GM23338 (cell line): ENCODE data around the gene PLS3. TPM values are rescaled to one million over a fixed set of nuclear protein-coding genes. Genes with fewer than 3 reads are reported as not detected.

Experiments
- ATAC-seq: fragments of 200-7000 bp; cut with Tn5 transposase; 3 replicates; pipeline ENCODE4 v1.9.1; 2020
- DNase-seq: peaks from one replicate; pipeline ENCODE4 v3.0.0-alpha.2; 2015; ENCODE audit warnings: low spot score
- H2AFZ ChIP-seq: fragments of 200-600 bp; sonication (generic); 2 replicates; pipeline ENCODE4 v1.8.0; 2016; ENCODE audit warnings: antibody characterized with exemption, mild to moderate bottlenecking, moderate library complexity
- H3F3A ChIP-seq: fragments of 200-600 bp; sonication (generic); replicated peaks from 2 replicates; pipeline ENCODE4 v1.8.0; 2017; ENCODE audit warnings: antibody characterized with exemption, mixed run types, low read depth
- H3K27ac ChIP-seq: fragments of 200-600 bp; sonication (generic); 2 replicates; pipeline ENCODE4 v1.6.1; 2016; ENCODE audit warnings: low read depth
- H3K27me3 ChIP-seq: fragments of 200-600 bp; sonication (generic); 2 replicates; pipeline ENCODE4 v1.8.0; 2016; ENCODE audit warnings: mild to moderate bottlenecking, mixed run types, moderate library complexity; ENCODE audit not compliant: insufficient read depth
- H3K36me3 ChIP-seq: fragments of 200-600 bp; sonication (generic); 2 replicates; pipeline ENCODE4 v1.8.0; 2016; ENCODE audit warnings: mild to moderate bottlenecking; ENCODE audit not compliant: insufficient read depth
- H3K4me1 ChIP-seq: fragments of 200-600 bp; sonication (generic); 2 replicates; pipeline ENCODE4 v1.8.0; 2016; ENCODE audit warnings: mild to moderate bottlenecking, moderate library complexity; ENCODE audit not compliant: insufficient read depth
- H3K4me2 ChIP-seq: fragments of 200-600 bp; sonication (generic); 2 replicates; pipeline ENCODE4 v1.7.1; 2017; ENCODE audit warnings: mixed run types
- H3K4me3 ChIP-seq: fragments of 200-600 bp; sonication (generic); 2 replicates; pipeline ENCODE4 v1.6.1; 2016; ENCODE audit warnings: mixed run types
- H3K79me2 ChIP-seq: fragments of 200-600 bp; sonication (generic); replicated peaks from 2 replicates; pipeline ENCODE4 v1.8.0; 2017; ENCODE audit warnings: mild to moderate bottlenecking; ENCODE audit not compliant: insufficient read depth
- H3K9me2 ChIP-seq: fragments of 200-600 bp; sonication (generic); 2 replicates; pipeline ENCODE4 v1.8.0; 2017; ENCODE audit not compliant: insufficient read depth
- H4K20me1 ChIP-seq: fragments of 200-600 bp; sonication (generic); replicated peaks from 2 replicates; pipeline ENCODE4 v1.8.0; 2017; ENCODE audit warnings: mild to moderate bottlenecking; ENCODE audit not compliant: insufficient read depth
- H3K27ac Mint-ChIP-seq: 2 replicates; pipeline ENCODE4 v1.8.0; 2020; ENCODE audit warnings: inconsistent platforms, mild to moderate bottlenecking, moderate library complexity, mixed read lengths
- H3K27me3 Mint-ChIP-seq: 3 replicates; pipeline ENCODE4 v1.8.0; 2022; ENCODE audit warnings: low read depth, mild to moderate bottlenecking, moderate library complexity, mixed read lengths, inconsistent platforms; ENCODE audit not compliant: insufficient read depth, poor library complexity
- H3K36me3 Mint-ChIP-seq: 3 replicates; pipeline ENCODE4 v1.8.0; 2021; ENCODE audit warnings: low read depth, mild to moderate bottlenecking, inconsistent platforms, moderate library complexity, mixed read lengths
- H3K4me1 Mint-ChIP-seq: 3 replicates; pipeline ENCODE4 v1.8.0; 2020; ENCODE audit warnings: mild to moderate bottlenecking, inconsistent platforms, mixed read lengths
- H3K4me3 Mint-ChIP-seq: 3 replicates; pipeline ENCODE4 v1.8.0; 2021; ENCODE audit warnings: moderate library complexity, mild to moderate bottlenecking, inconsistent platforms, mixed read lengths
- H3K9me3 Mint-ChIP-seq: 3 replicates; pipeline ENCODE4 v1.8.0; 2020; ENCODE audit warnings: moderate library complexity, mild to moderate bottlenecking, inconsistent platforms, mixed read lengths
- EZH2 ChIP-seq: fragments of 200-600 bp; sonication (generic); IDR thresholded peaks from one replicate; pipeline ENCODE4 v1.8.0; 2017; ENCODE audit warnings: antibody characterized with exemption, mild to moderate bottlenecking, low read depth; ENCODE audit not compliant: unreplicated experiment
- EZH2phosphoT487 ChIP-seq: fragments of 200-600 bp; sonication (generic); IDR thresholded peaks from one replicate; pipeline ENCODE4 v1.8.1; 2018; ENCODE audit warnings: antibody characterized with exemption; ENCODE audit not compliant: unreplicated experiment
- POLR2AphosphoS5 ChIP-seq: IDR thresholded peaks from 2 replicates; pipeline ENCODE4 v1.6.1; 2016; ENCODE audit warnings: antibody characterized with exemption, low read depth
- ZNF114 ChIP-seq: fragments of 250-450 bp; sonication (Bioruptor Pico); IDR thresholded peaks from 2 replicates; pipeline ENCODE4 v1.5.0; 2020; ENCODE audit warnings: mild to moderate bottlenecking, moderate library complexity
- ZNF331 ChIP-seq: fragments of 250-450 bp; sonication (Bioruptor Pico); IDR thresholded peaks from 2 replicates; pipeline ENCODE4 v1.5.0; 2020; ENCODE audit warnings: low read depth, mild to moderate bottlenecking, moderate library complexity
- polyA plus RNA-seq: library from polyadenylated mRNA; unstranded; fragments of >200 nt; fragmentation: Nextera tagmentation; extraction: Ambion mirVana; gene quantifications from 2 replicates; pipeline ENCODE4 v1.2.1, GENCODE V29; 2016
- total RNA-seq: library from RNA; depleted of rRNA; stranded (reverse); fragments of >200 nt; shearing (Covaris generic); gene quantifications from 2 replicates; pipeline ENCODE4 v1.2.3, GENCODE V29; 2014
- TF ChIP-seq, protein P1 (sequence below): fragments of 250-450 bp; sonication (Bioruptor Pico); IDR thresholded peaks from 2 replicates; pipeline ENCODE4 v1.5.0; 2020; ENCODE audit warnings: mild to moderate bottlenecking, moderate library complexity
- TF ChIP-seq, protein P2 (sequence below): IDR thresholded peaks from 2 replicates; pipeline ENCODE4 v1.6.1; 2016; ENCODE audit warnings: antibody characterized with exemption

The PLS3 gene
- total and polyA plus RNA-seq, 2 experiments from 2014 or later: 81.6 to 128 TPM

DNA sequence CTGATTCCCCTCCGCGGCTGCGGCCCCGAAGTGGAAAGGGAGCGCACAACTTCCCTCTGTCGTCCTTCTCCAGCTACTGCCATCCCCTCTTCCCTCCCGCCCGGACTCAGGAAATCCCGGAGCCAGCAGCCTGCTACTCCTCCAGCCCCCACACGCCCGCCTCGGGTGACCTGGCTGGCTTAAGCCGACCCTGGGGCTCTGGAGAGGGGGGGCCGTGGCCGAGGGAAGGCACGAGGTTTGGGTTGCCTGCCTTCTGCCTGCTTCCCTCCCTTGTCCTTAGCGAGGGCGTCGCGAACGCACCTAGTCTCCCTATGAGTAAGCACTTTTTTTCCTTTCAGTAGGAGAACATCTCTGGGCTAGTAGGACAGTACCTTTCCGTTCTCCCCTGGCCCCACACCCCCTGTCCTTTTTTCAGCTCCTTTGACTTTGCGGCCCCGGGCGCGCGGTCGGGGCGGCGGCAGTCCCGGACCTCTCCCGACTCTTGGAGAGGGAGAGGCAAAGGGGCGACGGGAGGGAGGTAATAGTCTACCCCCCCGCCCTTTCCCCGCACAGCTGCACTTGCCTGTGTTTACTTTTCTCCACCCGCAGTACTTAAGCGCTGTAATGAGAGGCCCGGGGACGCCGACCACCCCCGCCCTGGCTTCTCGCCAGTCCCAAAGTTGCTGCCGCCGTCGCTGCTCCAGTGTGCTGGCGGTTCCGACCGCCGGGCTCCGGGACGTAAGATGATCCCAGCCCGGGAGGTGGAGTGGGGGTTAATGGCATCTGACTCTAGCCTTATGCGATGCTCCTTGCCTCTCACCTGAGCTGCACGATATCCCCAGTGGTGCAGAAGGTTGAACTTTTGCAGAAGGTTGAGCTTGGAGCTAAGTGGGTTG is 868 bp downstream of the PLS3 start (continued):
- TF ChIP-seq, protein P1, sequence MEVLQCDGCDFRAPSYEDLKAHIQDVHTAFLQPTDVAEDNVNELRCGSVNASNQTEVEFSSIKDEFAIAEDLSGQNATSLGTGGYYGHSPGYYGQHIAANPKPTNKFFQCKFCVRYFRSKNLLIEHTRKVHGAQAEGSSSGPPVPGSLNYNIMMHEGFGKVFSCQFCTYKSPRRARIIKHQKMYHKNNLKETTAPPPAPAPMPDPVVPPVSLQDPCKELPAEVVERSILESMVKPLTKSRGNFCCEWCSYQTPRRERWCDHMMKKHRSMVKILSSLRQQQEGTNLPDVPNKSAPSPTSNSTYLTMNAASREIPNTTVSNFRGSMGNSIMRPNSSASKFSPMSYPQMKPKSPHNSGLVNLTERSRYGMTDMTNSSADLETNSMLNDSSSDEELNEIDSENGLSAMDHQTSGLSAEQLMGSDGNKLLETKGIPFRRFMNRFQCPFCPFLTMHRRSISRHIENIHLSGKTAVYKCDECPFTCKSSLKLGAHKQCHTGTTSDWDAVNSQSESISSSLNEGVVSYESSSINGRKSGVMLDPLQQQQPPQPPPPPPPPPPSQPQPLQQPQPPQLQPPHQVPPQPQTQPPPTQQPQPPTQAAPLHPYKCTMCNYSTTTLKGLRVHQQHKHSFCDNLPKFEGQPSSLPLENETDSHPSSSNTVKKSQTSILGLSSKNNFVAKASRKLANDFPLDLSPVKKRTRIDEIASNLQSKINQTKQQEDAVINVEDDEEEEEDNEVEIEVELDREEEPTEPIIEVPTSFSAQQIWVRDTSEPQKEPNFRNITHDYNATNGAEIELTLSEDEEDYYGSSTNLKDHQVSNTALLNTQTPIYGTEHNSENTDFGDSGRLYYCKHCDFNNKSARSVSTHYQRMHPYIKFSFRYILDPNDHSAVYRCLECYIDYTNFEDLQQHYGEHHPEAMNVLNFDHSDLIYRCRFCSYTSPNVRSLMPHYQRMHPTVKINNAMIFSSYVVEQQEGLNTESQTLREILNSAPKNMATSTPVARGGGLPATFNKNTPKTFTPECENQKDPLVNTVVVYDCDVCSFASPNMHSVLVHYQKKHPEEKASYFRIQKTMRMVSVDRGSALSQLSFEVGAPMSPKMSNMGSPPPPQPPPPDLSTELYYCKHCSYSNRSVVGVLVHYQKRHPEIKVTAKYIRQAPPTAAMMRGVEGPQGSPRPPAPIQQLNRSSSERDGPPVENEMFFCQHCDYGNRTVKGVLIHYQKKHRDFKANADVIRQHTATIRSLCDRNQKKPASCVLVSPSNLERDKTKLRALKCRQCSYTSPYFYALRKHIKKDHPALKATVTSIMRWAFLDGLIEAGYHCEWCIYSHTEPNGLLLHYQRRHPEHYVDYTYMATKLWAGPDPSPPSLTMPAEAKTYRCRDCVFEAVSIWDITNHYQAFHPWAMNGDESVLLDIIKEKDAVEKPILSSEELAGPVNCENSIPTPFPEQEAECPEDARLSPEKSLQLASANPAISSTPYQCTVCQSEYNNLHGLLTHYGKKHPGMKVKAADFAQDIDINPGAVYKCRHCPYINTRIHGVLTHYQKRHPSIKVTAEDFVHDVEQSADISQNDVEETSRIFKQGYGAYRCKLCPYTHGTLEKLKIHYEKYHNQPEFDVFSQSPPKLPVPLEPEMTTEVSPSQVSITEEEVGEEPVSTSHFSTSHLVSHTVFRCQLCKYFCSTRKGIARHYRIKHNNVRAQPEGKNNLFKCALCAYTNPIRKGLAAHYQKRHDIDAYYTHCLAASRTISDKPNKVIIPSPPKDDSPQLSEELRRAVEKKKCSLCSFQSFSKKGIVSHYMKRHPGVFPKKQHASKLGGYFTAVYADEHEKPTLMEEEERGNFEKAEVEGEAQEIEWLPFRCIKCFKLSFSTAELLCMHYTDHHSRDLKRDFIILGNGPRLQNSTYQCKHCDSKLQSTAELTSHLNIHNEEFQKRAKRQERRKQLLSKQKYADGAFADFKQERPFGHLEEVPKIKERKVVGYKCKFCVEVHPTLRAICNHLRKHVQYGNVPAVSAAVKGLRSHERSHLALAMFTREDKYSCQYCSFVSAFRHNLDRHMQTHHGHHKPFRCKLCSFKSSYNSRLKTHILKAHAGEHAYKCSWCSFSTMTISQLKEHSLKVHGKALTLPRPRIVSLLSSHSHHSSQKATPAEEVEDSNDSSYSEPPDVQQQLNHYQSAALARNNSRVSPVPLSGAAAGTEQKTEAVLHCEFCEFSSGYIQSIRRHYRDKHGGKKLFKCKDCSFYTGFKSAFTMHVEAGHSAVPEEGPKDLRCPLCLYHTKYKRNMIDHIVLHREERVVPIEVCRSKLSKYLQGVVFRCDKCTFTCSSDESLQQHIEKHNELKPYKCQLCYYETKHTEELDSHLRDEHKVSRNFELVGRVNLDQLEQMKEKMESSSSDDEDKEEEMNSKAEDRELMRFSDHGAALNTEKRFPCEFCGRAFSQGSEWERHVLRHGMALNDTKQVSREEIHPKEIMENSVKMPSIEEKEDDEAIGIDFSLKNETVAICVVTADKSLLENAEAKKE (CRISPR knock-in tag): no peak
- TF ChIP-seq POLR2AphosphoS5: no peak
- TF ChIP-seq, protein P2, sequence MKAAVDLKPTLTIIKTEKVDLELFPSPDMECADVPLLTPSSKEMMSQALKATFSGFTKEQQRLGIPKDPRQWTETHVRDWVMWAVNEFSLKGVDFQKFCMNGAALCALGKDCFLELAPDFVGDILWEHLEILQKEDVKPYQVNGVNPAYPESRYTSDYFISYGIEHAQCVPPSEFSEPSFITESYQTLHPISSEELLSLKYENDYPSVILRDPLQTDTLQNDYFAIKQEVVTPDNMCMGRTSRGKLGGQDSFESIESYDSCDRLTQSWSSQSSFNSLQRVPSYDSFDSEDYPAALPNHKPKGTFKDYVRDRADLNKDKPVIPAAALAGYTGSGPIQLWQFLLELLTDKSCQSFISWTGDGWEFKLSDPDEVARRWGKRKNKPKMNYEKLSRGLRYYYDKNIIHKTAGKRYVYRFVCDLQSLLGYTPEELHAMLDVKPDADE: no peak
- TF ChIP-seq ZNF114 (CRISPR knock-in tag): no peak
- no peak for TF ChIP-seq ZNF331 (CRISPR knock-in tag)
- no peak for TF ChIP-seq EZH2

DNA sequence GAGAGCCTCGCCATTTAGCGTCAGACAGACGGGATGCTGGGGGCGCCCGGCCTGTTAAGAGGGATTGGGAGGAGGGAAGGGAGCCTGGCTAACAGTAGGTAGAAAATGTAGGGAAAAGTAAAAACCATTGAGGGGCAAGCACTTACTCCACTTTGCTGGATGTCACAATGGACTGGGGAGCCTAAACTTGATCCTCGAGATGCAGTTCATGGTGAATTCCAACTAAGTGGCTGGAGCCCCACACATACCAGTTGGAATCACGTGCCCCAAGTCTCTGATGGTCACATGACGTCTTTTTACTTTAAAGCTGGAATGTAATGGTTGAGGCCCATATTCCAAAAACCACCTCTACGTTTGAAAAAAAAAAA is 1.5 kb downstream of the PLS3 start:
- Histone ChIP-seq H3F3A (no peaks in the 10 kb centered on the region), H3K9me2 (no peaks in the 10 kb centered on the region), H4K20me1 (peaks cover 8% of the 10 kb centered on the region; the same call in 1 of the 2 replicates), H3K4me1 (peaks cover 16% of the 10 kb centered on the region; the same call in 1 of the 2 replicates), H3K4me2 (peak overlapping the region; percentile 89), H3K27ac (peak overlapping the region; percentile 86; the same call in 1 of the 2 replicates), H2AFZ (no peak overlapping the region), H3K79me2 (peaks cover 63% of the 10 kb centered on the region), H3K36me3 (no peaks in the 10 kb centered on the region), H3K27me3 (no peaks in the 10 kb centered on the region), H3K4me3 (peak overlapping the region; percentile 78)
- Mint-ChIP-seq H3K27me3 (peaks cover 3% of the 10 kb centered on the region), H3K36me3 (no peaks in the 10 kb centered on the region), H3K9me3 (no peaks in the 10 kb centered on the region), H3K4me1 (peaks cover 11% of the 10 kb centered on the region; the same call in 2 of the 3 replicates), H3K4me3 (peak overlapping the region; percentile 90), H3K27ac (peak overlapping the region; percentile 52; the same call in 1 of the 2 replicates)
- ATAC-seq: peak; percentile 10
- peak; percentile 47 for DNase-seq
- TF ChIP-seq ZNF114 (CRISPR knock-in tag): no peak
- TF ChIP-seq POLR2AphosphoS5: peak; percentile 36; the same call in 1 of the 2 replicates
- TF ChIP-seq, protein P2: no peak
- no peak for TF ChIP-seq EZH2phosphoT487
